ENCODE results near the gene IGFBP6.

DNA sequence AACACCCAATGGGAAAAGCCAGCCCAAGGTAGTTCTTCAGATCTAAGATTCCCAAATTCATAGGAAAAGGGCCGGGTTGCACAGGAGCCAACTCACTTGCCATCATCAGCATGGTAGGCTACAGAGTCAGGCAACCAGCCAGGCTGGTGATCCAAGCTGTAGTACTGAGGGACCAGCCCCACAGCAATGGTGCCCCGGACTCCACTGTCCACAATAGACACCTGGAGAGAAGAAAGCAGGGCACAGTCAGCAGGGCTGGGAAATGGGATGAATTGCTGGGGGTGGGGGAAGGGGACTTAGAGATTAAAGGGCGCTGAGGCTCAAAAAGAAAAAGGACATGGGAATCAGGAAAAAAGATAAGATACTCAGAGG lies 22.5 kb upstream of the IGFBP6 start:
- TF ChIP-seq, protein P1, sequence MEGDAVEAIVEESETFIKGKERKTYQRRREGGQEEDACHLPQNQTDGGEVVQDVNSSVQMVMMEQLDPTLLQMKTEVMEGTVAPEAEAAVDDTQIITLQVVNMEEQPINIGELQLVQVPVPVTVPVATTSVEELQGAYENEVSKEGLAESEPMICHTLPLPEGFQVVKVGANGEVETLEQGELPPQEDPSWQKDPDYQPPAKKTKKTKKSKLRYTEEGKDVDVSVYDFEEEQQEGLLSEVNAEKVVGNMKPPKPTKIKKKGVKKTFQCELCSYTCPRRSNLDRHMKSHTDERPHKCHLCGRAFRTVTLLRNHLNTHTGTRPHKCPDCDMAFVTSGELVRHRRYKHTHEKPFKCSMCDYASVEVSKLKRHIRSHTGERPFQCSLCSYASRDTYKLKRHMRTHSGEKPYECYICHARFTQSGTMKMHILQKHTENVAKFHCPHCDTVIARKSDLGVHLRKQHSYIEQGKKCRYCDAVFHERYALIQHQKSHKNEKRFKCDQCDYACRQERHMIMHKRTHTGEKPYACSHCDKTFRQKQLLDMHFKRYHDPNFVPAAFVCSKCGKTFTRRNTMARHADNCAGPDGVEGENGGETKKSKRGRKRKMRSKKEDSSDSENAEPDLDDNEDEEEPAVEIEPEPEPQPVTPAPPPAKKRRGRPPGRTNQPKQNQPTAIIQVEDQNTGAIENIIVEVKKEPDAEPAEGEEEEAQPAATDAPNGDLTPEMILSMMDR (IDR thresholded peaks at IDR 0.05; ENCODE audit: poor library complexity, severe bottlenecking) = no peak
- no peak for TF ChIP-seq EP300 (conservative IDR thresholded peaks at IDR 0.05; ENCODE audit: poor library complexity, severe bottlenecking)
- no peak for TF ChIP-seq EZH2 (IDR thresholded peaks at IDR 0.05; ENCODE audit: borderline replicate concordance, insufficient read depth, low read length, poor library complexity, severe bottlenecking)
- no peak for TF ChIP-seq RAD21 (conservative IDR thresholded peaks at IDR 0.05)
- TF ChIP-seq TAF1 (IDR thresholded peaks at IDR 0.05; ENCODE audit: low read depth) = no peak
- TF ChIP-seq, protein P2, sequence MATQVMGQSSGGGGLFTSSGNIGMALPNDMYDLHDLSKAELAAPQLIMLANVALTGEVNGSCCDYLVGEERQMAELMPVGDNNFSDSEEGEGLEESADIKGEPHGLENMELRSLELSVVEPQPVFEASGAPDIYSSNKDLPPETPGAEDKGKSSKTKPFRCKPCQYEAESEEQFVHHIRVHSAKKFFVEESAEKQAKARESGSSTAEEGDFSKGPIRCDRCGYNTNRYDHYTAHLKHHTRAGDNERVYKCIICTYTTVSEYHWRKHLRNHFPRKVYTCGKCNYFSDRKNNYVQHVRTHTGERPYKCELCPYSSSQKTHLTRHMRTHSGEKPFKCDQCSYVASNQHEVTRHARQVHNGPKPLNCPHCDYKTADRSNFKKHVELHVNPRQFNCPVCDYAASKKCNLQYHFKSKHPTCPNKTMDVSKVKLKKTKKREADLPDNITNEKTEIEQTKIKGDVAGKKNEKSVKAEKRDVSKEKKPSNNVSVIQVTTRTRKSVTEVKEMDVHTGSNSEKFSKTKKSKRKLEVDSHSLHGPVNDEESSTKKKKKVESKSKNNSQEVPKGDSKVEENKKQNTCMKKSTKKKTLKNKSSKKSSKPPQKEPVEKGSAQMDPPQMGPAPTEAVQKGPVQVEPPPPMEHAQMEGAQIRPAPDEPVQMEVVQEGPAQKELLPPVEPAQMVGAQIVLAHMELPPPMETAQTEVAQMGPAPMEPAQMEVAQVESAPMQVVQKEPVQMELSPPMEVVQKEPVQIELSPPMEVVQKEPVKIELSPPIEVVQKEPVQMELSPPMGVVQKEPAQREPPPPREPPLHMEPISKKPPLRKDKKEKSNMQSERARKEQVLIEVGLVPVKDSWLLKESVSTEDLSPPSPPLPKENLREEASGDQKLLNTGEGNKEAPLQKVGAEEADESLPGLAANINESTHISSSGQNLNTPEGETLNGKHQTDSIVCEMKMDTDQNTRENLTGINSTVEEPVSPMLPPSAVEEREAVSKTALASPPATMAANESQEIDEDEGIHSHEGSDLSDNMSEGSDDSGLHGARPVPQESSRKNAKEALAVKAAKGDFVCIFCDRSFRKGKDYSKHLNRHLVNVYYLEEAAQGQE (IDR thresholded peaks at IDR 0.05; ENCODE audit: borderline replicate concordance) = no peak
- TF ChIP-seq POLR2AphosphoS5 (IDR thresholded peaks at IDR 0.05) = no peak

Data from neural cell (in vitro differentiated cells).